OCI-LY3 (cell line): Measurements from ENCODE around the gene RAB35.

Experiments
- H2AFZ ChIP-seq: fragments of 200-600, 300-600 bp; shearing (Covaris generic); 2 replicates; pipeline ENCODE4 v1.6.0; 2014; ENCODE audit warnings: antibody characterized with exemption, low read depth, low read length
- H3K27ac ChIP-seq: fragments of 200-600, 300-600 bp; sonication (generic); 2 replicates; pipeline ENCODE4 v1.5.1; 2014; ENCODE audit warnings: mild to moderate bottlenecking, low read length, moderate library complexity, mixed read lengths
- H3K27me3 ChIP-seq: fragments of 200-600, 300-600 bp; sonication (generic); 2 replicates; pipeline ENCODE4 v1.6.1; 2014; ENCODE audit warnings: low read depth, low read length, mixed read lengths
- H3K36me3 ChIP-seq: fragments of 200-600, 300-600 bp; sonication (generic); replicated peaks from 2 replicates; pipeline ENCODE3; 2014; ENCODE audit warnings: low read depth, low read length, mixed read lengths
- H3K4me1 ChIP-seq: fragments of 300-600, 200-600 bp; sonication (generic); 2 replicates; pipeline ENCODE4 v1.6.1; 2014; ENCODE audit warnings: low read length, mixed read lengths
- H3K4me2 ChIP-seq: fragments of 200-600, 300-600 bp; sonication (generic); 2 replicates; pipeline ENCODE4 v1.6.1; 2014; ENCODE audit warnings: low read length, mixed read lengths
- H3K4me3 ChIP-seq: fragments of 300-600, 200-600 bp; sonication (generic); 2 replicates; pipeline ENCODE4 v1.5.1; 2014; ENCODE audit warnings: antibody characterized with exemption, mild to moderate bottlenecking, low read length, moderate library complexity
- H3K79me2 ChIP-seq: fragments of 300-600, 200-600 bp; shearing (Covaris generic); 2 replicates; pipeline ENCODE4 v1.6.1; 2014; ENCODE audit warnings: mild to moderate bottlenecking, low read length, mixed read lengths
- H3K9ac ChIP-seq: fragments of 300-600, 200-600 bp; shearing (Covaris generic); 2 replicates; pipeline ENCODE4 v1.6.0; 2014; ENCODE audit warnings: mild to moderate bottlenecking, low read length, moderate library complexity
- H3K9me3 ChIP-seq: fragments of 200-600, 300-600 bp; shearing (Covaris generic); 2 replicates; pipeline ENCODE4 v1.6.1; 2014; ENCODE audit warnings: low read length, mixed read lengths; ENCODE audit not compliant: insufficient read depth
- H4K20me1 ChIP-seq: fragments of 200-600, 300-600 bp; sonication (generic); 2 replicates; pipeline ENCODE4 v1.6.1; 2016; ENCODE audit warnings: low read length, mixed read lengths; ENCODE audit not compliant: insufficient read depth
- CTCF ChIP-seq: fragments of 200-600, 300-600 bp; sonication (generic); IDR thresholded peaks from 2 replicates; pipeline ENCODE4 v1.5.1; 2014; ENCODE audit warnings: antibody characterized with exemption, low read length, low read depth
- EZH2phosphoT487 ChIP-seq: fragments of 200-600 bp; shearing (Covaris generic); IDR thresholded peaks from 2 replicates; pipeline ENCODE4 v1.6.1; 2018; ENCODE audit warnings: antibody characterized with exemption, mixed run types, low read depth

RAB35 gene

GRCh38 chr12:120140603-120141002 lies 24.1 kb upstream of the RAB35 start:
- no peaks in the 10 kb centered on the region for H4K20me1 ChIP-seq
- no peaks in the 10 kb centered on the region for H3K27me3 ChIP-seq
- H3K79me2 ChIP-seq: no peaks in the 10 kb centered on the region
- H3K9ac ChIP-seq: no peak overlapping the region
- no peak overlapping the region for H3K4me3 ChIP-seq
- H3K27ac ChIP-seq: no peak overlapping the region
- H3K4me2 ChIP-seq: no peak overlapping the region
- H2AFZ ChIP-seq: no peak overlapping the region
- H3K36me3 ChIP-seq: peaks cover 82% of the 10 kb centered on the region
- H3K4me1 ChIP-seq: no peaks in the 10 kb centered on the region
- no peaks in the 10 kb centered on the region for H3K9me3 ChIP-seq
- TF ChIP-seq EZH2phosphoT487 (no peak), CTCF (no peak)

GRCh38 chr12:120139958-120140357 lies 23.4 kb upstream of the RAB35 start:
- H3K4me2 ChIP-seq: no peak overlapping the region
- no peaks in the 10 kb centered on the region for H3K9me3 ChIP-seq
- H3K4me3 ChIP-seq: no peak overlapping the region
- peaks cover 78% of the 10 kb centered on the region for H3K36me3 ChIP-seq
- no peak overlapping the region for H2AFZ ChIP-seq
- no peaks in the 10 kb centered on the region for H4K20me1 ChIP-seq
- H3K4me1 ChIP-seq: no peaks in the 10 kb centered on the region
- no peaks in the 10 kb centered on the region for H3K79me2 ChIP-seq
- no peak for TF ChIP-seq EZH2phosphoT487
- no peak for TF ChIP-seq CTCF
- no peak overlapping the region for H3K27ac ChIP-seq
- H3K9ac ChIP-seq: no peak overlapping the region
- H3K27me3 ChIP-seq: no peaks in the 10 kb centered on the region

GRCh38 chr12:120138366-120138765 lies 21.8 kb upstream of the RAB35 start:
- Histone ChIP-seq H3K9me3 (no peaks in the 10 kb centered on the region), H3K79me2 (no peaks in the 10 kb centered on the region), H3K4me3 (no peak overlapping the region), H3K36me3 (peaks cover 78% of the 10 kb centered on the region), H2AFZ (no peak overlapping the region), H3K4me1 (peaks cover 12% of the 10 kb centered on the region), H3K9ac (no peak overlapping the region), H3K27ac (no peak overlapping the region), H3K27me3 (no peaks in the 10 kb centered on the region), H4K20me1 (0 out of 2 replicates have a peak, but pooled peaks cover under 1% of the 10 kb centered on the region), H3K4me2 (no peak overlapping the region)
- no peak for TF ChIP-seq EZH2phosphoT487
- TF ChIP-seq CTCF: no peak

- H3K27ac ChIP-seq: no peak overlapping the region
- no peak overlapping the region for H3K9ac ChIP-seq
- H4K20me1 ChIP-seq: 0 out of 2 replicates have a peak, but pooled peaks cover 3% of the 10 kb centered on the region
- peaks cover 17% of the 10 kb centered on the region for H3K4me1 ChIP-seq
- peaks cover 78% of the 10 kb centered on the region for H3K36me3 ChIP-seq
- H3K79me2 ChIP-seq: no peaks in the 10 kb centered on the region
- H3K4me3 ChIP-seq: no peak overlapping the region
- H2AFZ ChIP-seq: no peak overlapping the region
- H3K4me2 ChIP-seq: no peak overlapping the region
- no peaks in the 10 kb centered on the region for H3K27me3 ChIP-seq
- no peak for TF ChIP-seq CTCF
- TF ChIP-seq EZH2phosphoT487: no peak
- H3K9me3 ChIP-seq: no peaks in the 10 kb centered on the region
These were observed 21.3 kb upstream of the RAB35 start for GRCh38 chr12:120137833-120138232.
